ENCODE data around the gene AGO3. TPM values are rescaled to one million over a fixed set of nuclear protein-coding genes. Genes with fewer than 3 reads are reported as not detected.

The AGO3 gene
- total and polyA plus RNA-seq, 2 experiments from 2014 or later = 19.2 to 27.3 TPM

DNA sequence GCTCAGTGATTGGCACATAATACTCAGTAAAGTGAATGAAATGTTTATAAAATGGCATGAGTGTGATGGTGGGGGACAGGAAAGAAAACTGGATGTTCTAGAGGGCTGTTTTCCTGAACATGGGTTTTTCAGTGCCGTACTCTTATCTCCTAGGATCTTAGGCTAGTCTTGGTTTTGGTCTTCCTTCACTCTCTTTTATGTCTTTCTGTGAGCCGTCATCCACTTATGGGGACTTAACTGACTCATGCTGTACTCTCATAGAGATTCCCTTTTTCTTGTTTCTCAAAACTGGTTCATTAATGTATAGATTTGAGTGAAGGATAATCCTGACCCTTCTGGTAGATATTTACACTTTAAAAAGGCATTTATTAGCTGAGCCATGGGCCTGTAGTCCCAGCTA is 16.6 kb downstream of the AGO3 start (continued):
- TF ChIP-seq NANOG (IDR thresholded peaks at IDR 0.05; ENCODE audit: borderline replicate concordance) = no peak
- TF ChIP-seq ZNF114 (CRISPR knock-in tag; IDR thresholded peaks at IDR 0.05) = no peak
- TF ChIP-seq EZH2 (IDR thresholded peaks at IDR 0.05; ENCODE audit: low read depth, unreplicated experiment) = no peak
- TF ChIP-seq EZH2phosphoT487 (IDR thresholded peaks at IDR 0.05; ENCODE audit: unreplicated experiment) = no peak

DNA sequence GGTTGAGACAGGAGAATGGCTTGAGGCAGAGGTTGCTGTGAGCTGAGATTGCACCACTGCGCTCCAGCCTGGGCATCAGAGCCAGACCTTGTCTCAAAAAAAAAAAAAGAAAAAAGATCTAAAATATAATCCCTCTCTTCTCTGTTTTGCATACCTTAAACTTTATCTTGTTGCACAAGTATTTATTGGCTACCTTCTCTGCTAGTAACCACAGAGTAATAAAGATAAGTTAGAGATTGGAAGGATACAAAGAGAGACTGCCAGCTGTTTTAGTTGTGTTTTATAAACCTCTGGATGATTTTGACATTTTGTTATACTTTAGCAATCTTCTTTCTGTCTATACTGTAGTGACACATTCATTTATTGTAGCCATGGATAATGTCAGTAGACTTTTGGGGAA is 27.7 kb downstream of the AGO3 start:
- H3K4me1 ChIP-seq (ENCODE audit: insufficient read depth) = no peaks in the 10 kb centered on the region
- H3K27me3 ChIP-seq (ENCODE audit: insufficient read depth) = no peaks in the 10 kb centered on the region
- no peak overlapping the region for H3K27ac ChIP-seq (ENCODE audit: low read depth)
- no peak overlapping the region for H3K4me3 Mint-ChIP-seq
- peaks cover 23% of the 10 kb centered on the region; the same call in 1 of the 2 replicates for H3K79me2 ChIP-seq (replicated peaks; ENCODE audit: insufficient read depth)
- H3K4me2 ChIP-seq = no peak overlapping the region
- peaks cover 7% of the 10 kb centered on the region for H4K20me1 ChIP-seq (replicated peaks; ENCODE audit: insufficient read depth)
- H3K27ac Mint-ChIP-seq = no peak overlapping the region
- no peaks in the 10 kb centered on the region for H3F3A ChIP-seq (replicated peaks; ENCODE audit: low read depth)
- H3K4me1 Mint-ChIP-seq = no peaks in the 10 kb centered on the region
- ATAC-seq (no peak), DNase-seq (ENCODE audit: low spot score) (no peak)
- H3K9me3 Mint-ChIP-seq = no peaks in the 10 kb centered on the region
- H3K36me3 Mint-ChIP-seq (ENCODE audit: low read depth) = peaks cover 4% of the 10 kb centered on the region; the same call in 1 of the 3 replicates
- H2AFZ ChIP-seq = no peak overlapping the region
- H3K27me3 Mint-ChIP-seq (ENCODE audit: insufficient read depth, low read depth, poor library complexity) = no peaks in the 10 kb centered on the region
- H3K36me3 ChIP-seq (ENCODE audit: insufficient read depth) = no peaks in the 10 kb centered on the region
- no peak for TF ChIP-seq STAT1 (IDR thresholded peaks at IDR 0.05; ENCODE audit: unreplicated experiment)
- no peak for TF ChIP-seq ZNF114 (CRISPR knock-in tag; IDR thresholded peaks at IDR 0.05)
- TF ChIP-seq, protein P1, sequence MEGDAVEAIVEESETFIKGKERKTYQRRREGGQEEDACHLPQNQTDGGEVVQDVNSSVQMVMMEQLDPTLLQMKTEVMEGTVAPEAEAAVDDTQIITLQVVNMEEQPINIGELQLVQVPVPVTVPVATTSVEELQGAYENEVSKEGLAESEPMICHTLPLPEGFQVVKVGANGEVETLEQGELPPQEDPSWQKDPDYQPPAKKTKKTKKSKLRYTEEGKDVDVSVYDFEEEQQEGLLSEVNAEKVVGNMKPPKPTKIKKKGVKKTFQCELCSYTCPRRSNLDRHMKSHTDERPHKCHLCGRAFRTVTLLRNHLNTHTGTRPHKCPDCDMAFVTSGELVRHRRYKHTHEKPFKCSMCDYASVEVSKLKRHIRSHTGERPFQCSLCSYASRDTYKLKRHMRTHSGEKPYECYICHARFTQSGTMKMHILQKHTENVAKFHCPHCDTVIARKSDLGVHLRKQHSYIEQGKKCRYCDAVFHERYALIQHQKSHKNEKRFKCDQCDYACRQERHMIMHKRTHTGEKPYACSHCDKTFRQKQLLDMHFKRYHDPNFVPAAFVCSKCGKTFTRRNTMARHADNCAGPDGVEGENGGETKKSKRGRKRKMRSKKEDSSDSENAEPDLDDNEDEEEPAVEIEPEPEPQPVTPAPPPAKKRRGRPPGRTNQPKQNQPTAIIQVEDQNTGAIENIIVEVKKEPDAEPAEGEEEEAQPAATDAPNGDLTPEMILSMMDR (conservative IDR thresholded peaks at IDR 0.05; ENCODE audit: low read depth in 2 of 2) = no peak
- TF ChIP-seq JUNB (IDR thresholded peaks at IDR 0.05; ENCODE audit: unreplicated experiment) = no peak
- TF ChIP-seq EZH2phosphoT487 (IDR thresholded peaks at IDR 0.05; ENCODE audit: unreplicated experiment) = no peak
- TF ChIP-seq, protein P2, sequence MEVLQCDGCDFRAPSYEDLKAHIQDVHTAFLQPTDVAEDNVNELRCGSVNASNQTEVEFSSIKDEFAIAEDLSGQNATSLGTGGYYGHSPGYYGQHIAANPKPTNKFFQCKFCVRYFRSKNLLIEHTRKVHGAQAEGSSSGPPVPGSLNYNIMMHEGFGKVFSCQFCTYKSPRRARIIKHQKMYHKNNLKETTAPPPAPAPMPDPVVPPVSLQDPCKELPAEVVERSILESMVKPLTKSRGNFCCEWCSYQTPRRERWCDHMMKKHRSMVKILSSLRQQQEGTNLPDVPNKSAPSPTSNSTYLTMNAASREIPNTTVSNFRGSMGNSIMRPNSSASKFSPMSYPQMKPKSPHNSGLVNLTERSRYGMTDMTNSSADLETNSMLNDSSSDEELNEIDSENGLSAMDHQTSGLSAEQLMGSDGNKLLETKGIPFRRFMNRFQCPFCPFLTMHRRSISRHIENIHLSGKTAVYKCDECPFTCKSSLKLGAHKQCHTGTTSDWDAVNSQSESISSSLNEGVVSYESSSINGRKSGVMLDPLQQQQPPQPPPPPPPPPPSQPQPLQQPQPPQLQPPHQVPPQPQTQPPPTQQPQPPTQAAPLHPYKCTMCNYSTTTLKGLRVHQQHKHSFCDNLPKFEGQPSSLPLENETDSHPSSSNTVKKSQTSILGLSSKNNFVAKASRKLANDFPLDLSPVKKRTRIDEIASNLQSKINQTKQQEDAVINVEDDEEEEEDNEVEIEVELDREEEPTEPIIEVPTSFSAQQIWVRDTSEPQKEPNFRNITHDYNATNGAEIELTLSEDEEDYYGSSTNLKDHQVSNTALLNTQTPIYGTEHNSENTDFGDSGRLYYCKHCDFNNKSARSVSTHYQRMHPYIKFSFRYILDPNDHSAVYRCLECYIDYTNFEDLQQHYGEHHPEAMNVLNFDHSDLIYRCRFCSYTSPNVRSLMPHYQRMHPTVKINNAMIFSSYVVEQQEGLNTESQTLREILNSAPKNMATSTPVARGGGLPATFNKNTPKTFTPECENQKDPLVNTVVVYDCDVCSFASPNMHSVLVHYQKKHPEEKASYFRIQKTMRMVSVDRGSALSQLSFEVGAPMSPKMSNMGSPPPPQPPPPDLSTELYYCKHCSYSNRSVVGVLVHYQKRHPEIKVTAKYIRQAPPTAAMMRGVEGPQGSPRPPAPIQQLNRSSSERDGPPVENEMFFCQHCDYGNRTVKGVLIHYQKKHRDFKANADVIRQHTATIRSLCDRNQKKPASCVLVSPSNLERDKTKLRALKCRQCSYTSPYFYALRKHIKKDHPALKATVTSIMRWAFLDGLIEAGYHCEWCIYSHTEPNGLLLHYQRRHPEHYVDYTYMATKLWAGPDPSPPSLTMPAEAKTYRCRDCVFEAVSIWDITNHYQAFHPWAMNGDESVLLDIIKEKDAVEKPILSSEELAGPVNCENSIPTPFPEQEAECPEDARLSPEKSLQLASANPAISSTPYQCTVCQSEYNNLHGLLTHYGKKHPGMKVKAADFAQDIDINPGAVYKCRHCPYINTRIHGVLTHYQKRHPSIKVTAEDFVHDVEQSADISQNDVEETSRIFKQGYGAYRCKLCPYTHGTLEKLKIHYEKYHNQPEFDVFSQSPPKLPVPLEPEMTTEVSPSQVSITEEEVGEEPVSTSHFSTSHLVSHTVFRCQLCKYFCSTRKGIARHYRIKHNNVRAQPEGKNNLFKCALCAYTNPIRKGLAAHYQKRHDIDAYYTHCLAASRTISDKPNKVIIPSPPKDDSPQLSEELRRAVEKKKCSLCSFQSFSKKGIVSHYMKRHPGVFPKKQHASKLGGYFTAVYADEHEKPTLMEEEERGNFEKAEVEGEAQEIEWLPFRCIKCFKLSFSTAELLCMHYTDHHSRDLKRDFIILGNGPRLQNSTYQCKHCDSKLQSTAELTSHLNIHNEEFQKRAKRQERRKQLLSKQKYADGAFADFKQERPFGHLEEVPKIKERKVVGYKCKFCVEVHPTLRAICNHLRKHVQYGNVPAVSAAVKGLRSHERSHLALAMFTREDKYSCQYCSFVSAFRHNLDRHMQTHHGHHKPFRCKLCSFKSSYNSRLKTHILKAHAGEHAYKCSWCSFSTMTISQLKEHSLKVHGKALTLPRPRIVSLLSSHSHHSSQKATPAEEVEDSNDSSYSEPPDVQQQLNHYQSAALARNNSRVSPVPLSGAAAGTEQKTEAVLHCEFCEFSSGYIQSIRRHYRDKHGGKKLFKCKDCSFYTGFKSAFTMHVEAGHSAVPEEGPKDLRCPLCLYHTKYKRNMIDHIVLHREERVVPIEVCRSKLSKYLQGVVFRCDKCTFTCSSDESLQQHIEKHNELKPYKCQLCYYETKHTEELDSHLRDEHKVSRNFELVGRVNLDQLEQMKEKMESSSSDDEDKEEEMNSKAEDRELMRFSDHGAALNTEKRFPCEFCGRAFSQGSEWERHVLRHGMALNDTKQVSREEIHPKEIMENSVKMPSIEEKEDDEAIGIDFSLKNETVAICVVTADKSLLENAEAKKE (CRISPR knock-in tag; IDR thresholded peaks at IDR 0.05) = no peak
- no peak for TF ChIP-seq CREB1 (CRISPR knock-in tag; IDR thresholded peaks at IDR 0.05; ENCODE audit: low read depth)
- no peak for TF ChIP-seq NANOG (IDR thresholded peaks at IDR 0.05; ENCODE audit: borderline replicate concordance)
- no peak for TF ChIP-seq ZNF331 (CRISPR knock-in tag; IDR thresholded peaks at IDR 0.05; ENCODE audit: low read depth)
- TF ChIP-seq POLR2AphosphoS5 (IDR thresholded peaks at IDR 0.05; ENCODE audit: low read depth) = no peak
- TF ChIP-seq, protein P3, sequence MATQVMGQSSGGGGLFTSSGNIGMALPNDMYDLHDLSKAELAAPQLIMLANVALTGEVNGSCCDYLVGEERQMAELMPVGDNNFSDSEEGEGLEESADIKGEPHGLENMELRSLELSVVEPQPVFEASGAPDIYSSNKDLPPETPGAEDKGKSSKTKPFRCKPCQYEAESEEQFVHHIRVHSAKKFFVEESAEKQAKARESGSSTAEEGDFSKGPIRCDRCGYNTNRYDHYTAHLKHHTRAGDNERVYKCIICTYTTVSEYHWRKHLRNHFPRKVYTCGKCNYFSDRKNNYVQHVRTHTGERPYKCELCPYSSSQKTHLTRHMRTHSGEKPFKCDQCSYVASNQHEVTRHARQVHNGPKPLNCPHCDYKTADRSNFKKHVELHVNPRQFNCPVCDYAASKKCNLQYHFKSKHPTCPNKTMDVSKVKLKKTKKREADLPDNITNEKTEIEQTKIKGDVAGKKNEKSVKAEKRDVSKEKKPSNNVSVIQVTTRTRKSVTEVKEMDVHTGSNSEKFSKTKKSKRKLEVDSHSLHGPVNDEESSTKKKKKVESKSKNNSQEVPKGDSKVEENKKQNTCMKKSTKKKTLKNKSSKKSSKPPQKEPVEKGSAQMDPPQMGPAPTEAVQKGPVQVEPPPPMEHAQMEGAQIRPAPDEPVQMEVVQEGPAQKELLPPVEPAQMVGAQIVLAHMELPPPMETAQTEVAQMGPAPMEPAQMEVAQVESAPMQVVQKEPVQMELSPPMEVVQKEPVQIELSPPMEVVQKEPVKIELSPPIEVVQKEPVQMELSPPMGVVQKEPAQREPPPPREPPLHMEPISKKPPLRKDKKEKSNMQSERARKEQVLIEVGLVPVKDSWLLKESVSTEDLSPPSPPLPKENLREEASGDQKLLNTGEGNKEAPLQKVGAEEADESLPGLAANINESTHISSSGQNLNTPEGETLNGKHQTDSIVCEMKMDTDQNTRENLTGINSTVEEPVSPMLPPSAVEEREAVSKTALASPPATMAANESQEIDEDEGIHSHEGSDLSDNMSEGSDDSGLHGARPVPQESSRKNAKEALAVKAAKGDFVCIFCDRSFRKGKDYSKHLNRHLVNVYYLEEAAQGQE (IDR thresholded peaks at IDR 0.05; ENCODE audit: unreplicated experiment) = no peak
- TF ChIP-seq EZH2 (IDR thresholded peaks at IDR 0.05; ENCODE audit: low read depth, unreplicated experiment) = no peak
- TF ChIP-seq, protein P4, sequence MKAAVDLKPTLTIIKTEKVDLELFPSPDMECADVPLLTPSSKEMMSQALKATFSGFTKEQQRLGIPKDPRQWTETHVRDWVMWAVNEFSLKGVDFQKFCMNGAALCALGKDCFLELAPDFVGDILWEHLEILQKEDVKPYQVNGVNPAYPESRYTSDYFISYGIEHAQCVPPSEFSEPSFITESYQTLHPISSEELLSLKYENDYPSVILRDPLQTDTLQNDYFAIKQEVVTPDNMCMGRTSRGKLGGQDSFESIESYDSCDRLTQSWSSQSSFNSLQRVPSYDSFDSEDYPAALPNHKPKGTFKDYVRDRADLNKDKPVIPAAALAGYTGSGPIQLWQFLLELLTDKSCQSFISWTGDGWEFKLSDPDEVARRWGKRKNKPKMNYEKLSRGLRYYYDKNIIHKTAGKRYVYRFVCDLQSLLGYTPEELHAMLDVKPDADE (IDR thresholded peaks at IDR 0.05) = no peak
- no peaks in the 10 kb centered on the region for H3K9me2 ChIP-seq (ENCODE audit: insufficient read depth)
- H3K4me3 ChIP-seq = no peak overlapping the region
